Measurements from ENCODE around the gene MRTFA. TPM values are rescaled to one million over a fixed set of nuclear protein-coding genes. Genes with fewer than 3 reads are reported as not detected.

MRTFA gene
- total and polyA plus RNA-seq, 9 of the 15 experiments (the other 6 are each of a cell fraction or from before 2014, with no cell fraction given) = 0.84 to 21.1 (median 3.7) TPM

GRCh38 chr22:40616578-40616977, 19.9 kb downstream of the MRTFA start:
- no peaks in the 10 kb centered on the region for H3K27me3 ChIP-seq (ENCODE audit: control insufficient read depth in 2 of 2, insufficient read depth in 2 of 2, low read length in 2 of 2)
- no peaks in the 10 kb centered on the region for H3K9me1 ChIP-seq (ENCODE audit: control insufficient read depth, insufficient read depth, low read length)
- no peaks in the 10 kb centered on the region for H3K9me3 ChIP-seq (replicated peaks; ENCODE audit: control insufficient read depth, insufficient read depth, low read depth, low read length)
- no peak for DNase-seq (ENCODE audit: extremely low read depth in 1 of 4, low spot score in 3 of 4)
- WGBS (ENCODE audit: insufficient coverage, low coverage, missing lambda C conversion rate) = 67% methylated on average over 5 of the region's 5 CpGs
- H3K4me2 ChIP-seq (ENCODE audit: insufficient read depth, low read length) = no peak overlapping the region
- TF ChIP-seq CBX1 (IDR thresholded peaks at IDR 0.05; ENCODE audit: low read depth) (no peak), NFYB (IDR thresholded peaks at IDR 0.05; ENCODE audit: extremely low read depth, insufficient read length) (no peak), IRF9 (tag; IDR thresholded peaks at IDR 0.05) (no peak), ZNF644 (tag; IDR thresholded peaks at IDR 0.05; ENCODE audit: low read depth) (no peak), ARHGAP35 (IDR thresholded peaks at IDR 0.05; ENCODE audit: partially characterized antibody) (no peak), ZNF695 (CRISPR knock-in tag; IDR thresholded peaks at IDR 0.05) (no peak), ZNF224 (CRISPR knock-in tag; IDR thresholded peaks at IDR 0.05) (no peak), ZNF12 (CRISPR knock-in tag; IDR thresholded peaks at IDR 0.05) (no peak), ESRRB (CRISPR knock-in tag; IDR thresholded peaks at IDR 0.05; ENCODE audit: borderline replicate concordance) (no peak), BCOR (IDR thresholded peaks at IDR 0.05) (no peak), HMGXB4 (CRISPR knock-in tag; IDR thresholded peaks at IDR 0.05) (no peak), E2F5 (CRISPR knock-in tag; IDR thresholded peaks at IDR 0.05) (no peak), THRA (IDR thresholded peaks at IDR 0.05) (no peak), CSDE1 (IDR thresholded peaks at IDR 0.05) (no peak), SMARCA4 (IDR thresholded peaks at IDR 0.05) (no peak)
- TF ChIP-seq, protein P1, sequence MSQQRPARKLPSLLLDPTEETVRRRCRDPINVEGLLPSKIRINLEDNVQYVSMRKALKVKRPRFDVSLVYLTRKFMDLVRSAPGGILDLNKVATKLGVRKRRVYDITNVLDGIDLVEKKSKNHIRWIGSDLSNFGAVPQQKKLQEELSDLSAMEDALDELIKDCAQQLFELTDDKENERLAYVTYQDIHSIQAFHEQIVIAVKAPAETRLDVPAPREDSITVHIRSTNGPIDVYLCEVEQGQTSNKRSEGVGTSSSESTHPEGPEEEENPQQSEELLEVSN (IDR thresholded peaks at IDR 0.05; ENCODE audit: borderline replicate concordance in 1 of 2, extremely low read depth in 1 of 2, insufficient read depth in 1 of 2, insufficient read length in 1 of 2, low read depth in 1 of 2, low read length in 1 of 2, poor library complexity in 1 of 2, severe bottlenecking in 1 of 2) = no peak
- H3K36me3 ChIP-seq (ENCODE audit: control insufficient read depth, insufficient read depth, low read length) = no peaks in the 10 kb centered on the region
- no peak for FAIRE-seq
- no peak overlapping the region for H2AFZ ChIP-seq (ENCODE audit: low read depth, low read length)
- no peak overlapping the region for H3K27ac ChIP-seq (ENCODE audit: extremely low read depth, low read depth, low read length)
- peaks cover 14 to 22% of the 10 kb centered on the region in 2 experiments; a peak in 4 of 5 replicates for H3K4me1 ChIP-seq (replicated peaks in 1 of 2; ENCODE audit: control insufficient read depth in 2 of 2, insufficient read depth in 2 of 2, low read length in 2 of 2)
- POLR2A ChIA-PET = no interaction called here
- no TSS peak for BruUV-seq (replicated peaks)
- ATAC-seq = no peak
- H3K9ac ChIP-seq (ENCODE audit: insufficient read depth in 1 of 2, low read depth in 2 of 2, low read length in 2 of 2) = no peak overlapping the region
- no peaks in the 10 kb centered on the region for H4K20me1 ChIP-seq (replicated peaks; ENCODE audit: control insufficient read depth, insufficient read depth, low read length)
- in situ Hi-C loops (cut with MboI) = no loop called here
- CTCF ChIA-PET (ENCODE audit: low intra/inter-chr PET ratio) = no interaction called here
- intact Hi-C loops (cut with micrococcal nuclease) = no loop called here
- H3K4me3 ChIP-seq = no peak overlapping the region
- peaks cover 48% of the 10 kb centered on the region for H3K79me2 ChIP-seq (ENCODE audit: control insufficient read depth, insufficient read depth, low read length)
